PC-3 (cell line): Measurements from ENCODE around the gene KRTCAP2. TPM values are rescaled to one million over a fixed set of nuclear protein-coding genes. Genes with fewer than 3 reads are reported as not detected.

Source experiments
- ATAC-seq: fragments of 200-7000 bp; cut with Tn5 transposase; 2 replicates; pipeline ENCODE4 v1.9.1; 2020; ENCODE audit warnings: mild to moderate bottlenecking, moderate library complexity
- BruUV-seq: library from RNA; stranded (reverse); fragments of 400-500 nt; replicated peaks from 2 replicates; lab custom pipeline; 2021; lab: Mats Ljungman, UMichigan
- CTCF ChIA-PET: fragments of 300-600 bp; sonication (Branson Sonifier 250); formaldehyde crosslinking; loops from one replicate; lab custom pipeline; 2022; ENCODE audit warnings: antibody characterized with exemption; lab: Charles Lee
- POLR2A ChIA-PET: fragments of 300-600 bp; sonication (Branson Sonifier 250); formaldehyde crosslinking; loops from one replicate; lab custom pipeline; 2022; ENCODE audit warnings: antibody characterized with exemption; ENCODE audit not compliant: unreplicated experiment; lab: Charles Lee
- DNase-seq: peaks from one replicate; pipeline ENCODE4 v3.0.0-alpha.2; 2015
- H2AFZ ChIP-seq: fragments of 300-600 bp; sonication (generic); 2 replicates; pipeline ENCODE4 v1.6.0; 2016; ENCODE audit warnings: antibody characterized with exemption, low read length
- H3F3A ChIP-seq: fragments of 300-600 bp; sonication (generic); one replicate; pipeline ENCODE4 v1.6.0; 2017; ENCODE audit warnings: antibody characterized with exemption, low read length, control low read depth, mild to moderate bottlenecking; ENCODE audit not compliant: unreplicated experiment
- H3K27ac ChIP-seq: fragments of 300-600 bp; sonication (generic); 2 replicates; pipeline ENCODE4 v1.5.1; 2016; ENCODE audit warnings: mild to moderate bottlenecking, low read length
- H3K27me3 ChIP-seq: fragments of 300-600 bp; sonication (generic); 2 replicates; pipeline ENCODE4 v1.6.1; 2016; ENCODE audit warnings: low read length, mixed read lengths
- H3K36me3 ChIP-seq: fragments of 300-600 bp; sonication (generic); 2 replicates; pipeline ENCODE4 v1.6.1; 2016; ENCODE audit warnings: low read depth, mixed run types, low read length, mixed read lengths
- H3K4me1 ChIP-seq: fragments of 300-600 bp; sonication (generic); 2 replicates; pipeline ENCODE4 v1.5.1; 2016; ENCODE audit warnings: low read length; ENCODE audit not compliant: insufficient read depth
- H3K4me2 ChIP-seq: fragments of 300-600 bp; sonication (generic); 2 replicates; pipeline ENCODE4 v1.6.0; 2016; ENCODE audit warnings: low read length
- H3K4me3 ChIP-seq: fragments of 300-600 bp; sonication (generic); 2 replicates; pipeline ENCODE4 v1.5.1; 2016; ENCODE audit warnings: mild to moderate bottlenecking, low read length, mixed read lengths
- H3K79me2 ChIP-seq: fragments of 300-600 bp; sonication (generic); 2 replicates; pipeline ENCODE4 v1.6.1; 2017; ENCODE audit warnings: low read length, mixed read lengths
- H3K9ac ChIP-seq: fragments of 300-600 bp; sonication (generic); 2 replicates; pipeline ENCODE4 v1.6.0; 2016; ENCODE audit warnings: mild to moderate bottlenecking, low read length
- H3K9me2 ChIP-seq: fragments of 300-600 bp; sonication (generic); replicated peaks from 2 replicates; pipeline ENCODE4 v1.6.1; 2016; ENCODE audit warnings: mixed run types, low read length, mixed read lengths
- H3K9me3 ChIP-seq: fragments of 300-600 bp; sonication (generic); 2 replicates; pipeline ENCODE4 v1.6.1; 2016; ENCODE audit warnings: low read length, mixed read lengths
- H4K20me1 ChIP-seq: fragments of 300-600 bp; sonication (generic); 2 replicates; pipeline ENCODE4 v1.6.1; 2016; ENCODE audit warnings: low read length, mixed read lengths
- CTCF ChIP-seq: fragments of 300-600 bp; sonication (generic); conservative IDR thresholded peaks from 2 replicates; pipeline ENCODE4 v1.5.1; 2017; ENCODE audit warnings: antibody characterized with exemption, low read depth, mild to moderate bottlenecking, low read length
- EZH2 ChIP-seq: fragments of 300-600 bp; sonication (generic); IDR thresholded peaks from one replicate; pipeline ENCODE4 v1.6.1; 2017; ENCODE audit warnings: antibody characterized with exemption, mild to moderate bottlenecking, low read length; ENCODE audit not compliant: unreplicated experiment
- EZH2phosphoT487 ChIP-seq: fragments of 300-600 bp; sonication (generic); IDR thresholded peaks from 2 replicates; pipeline ENCODE4 v1.6.1; 2018; ENCODE audit warnings: mild to moderate bottlenecking, antibody characterized with exemption, low read length, borderline replicate concordance
- intact Hi-C: fragments of 100-400 bp; cut with micrococcal nuclease; formaldehyde crosslinking; loops from 2 replicates; pipeline ENCODE4 v1.9.0; 2023
- total RNA-seq: library from RNA; depleted of rRNA; stranded (reverse); fragments of >200 nt; gene quantifications from 2 replicates; pipeline ENCODE4 v1.2.3, GENCODE V29; 2014

The KRTCAP2 gene
- total RNA-seq, 1 experiment from 2014 or later = 241 TPM

DNA sequence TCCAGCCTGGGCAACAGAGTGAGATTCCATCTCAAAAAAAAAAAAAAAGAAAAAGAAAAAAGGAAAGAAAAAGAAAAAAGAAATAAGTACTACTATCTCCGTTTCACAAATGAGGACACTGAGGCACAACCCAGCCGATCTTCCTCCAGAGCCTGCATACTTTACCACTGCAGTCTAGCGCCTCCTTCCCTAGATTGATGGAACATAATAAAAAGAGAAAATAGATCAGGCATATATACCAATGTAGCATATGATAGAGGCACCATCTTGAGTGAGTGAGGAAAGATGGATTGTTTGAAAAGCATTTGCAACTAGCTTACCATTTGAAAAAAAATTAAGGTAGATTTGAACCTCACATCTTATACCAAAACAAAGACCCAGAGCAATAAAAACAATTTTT, 27.6 kb downstream of the KRTCAP2 start:
- Histone ChIP-seq H3K4me3 (no peak overlapping the region), H3K9me3 (no peaks in the 10 kb centered on the region), H3K79me2 (no peaks in the 10 kb centered on the region), H3K4me2 (no peak overlapping the region), H3K27me3 (no peaks in the 10 kb centered on the region), H3K9ac (no peak overlapping the region), H2AFZ (no peak overlapping the region), H4K20me1 (no peaks in the 10 kb centered on the region), H3K9me2 (no peaks in the 10 kb centered on the region), H3K4me1 (peaks cover 3% of the 10 kb centered on the region; the same call in 1 of the 2 replicates), H3F3A (no peaks in the 10 kb centered on the region), H3K27ac (no peak overlapping the region), H3K36me3 (no peaks in the 10 kb centered on the region)
- ChIA-PET CTCF (no interaction called here), POLR2A (no interaction called here)
- no peak for ATAC-seq
- intact Hi-C loops = no loop called here
- no peak for DNase-seq
- TF ChIP-seq CTCF (peak; percentile 30; the same call in 1 of the 2 replicates), EZH2 (no peak)
- BruUV-seq = no TSS peak

DNA sequence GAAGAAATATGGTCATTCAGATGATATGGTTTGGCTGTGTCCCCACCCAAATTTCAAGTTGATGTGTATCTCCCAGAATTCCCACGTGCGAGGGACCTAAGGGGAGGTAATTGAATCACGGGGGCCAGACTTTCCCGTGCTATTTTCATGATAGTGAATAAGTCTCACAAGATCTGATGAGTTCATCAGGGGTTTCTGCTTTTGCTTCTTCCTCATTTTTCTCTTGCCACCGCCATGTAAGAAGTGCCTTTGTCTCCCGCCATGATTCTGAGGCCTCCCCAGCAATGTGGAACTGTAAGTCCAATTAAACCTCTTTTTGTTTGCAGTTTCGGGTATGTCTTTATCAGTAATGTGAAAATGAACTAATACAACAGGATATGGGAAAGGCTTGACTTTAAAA, 31.4 kb downstream of the KRTCAP2 start:
- POLR2A ChIA-PET = no interaction called here
- intact Hi-C loops = no loop called here

DNA sequence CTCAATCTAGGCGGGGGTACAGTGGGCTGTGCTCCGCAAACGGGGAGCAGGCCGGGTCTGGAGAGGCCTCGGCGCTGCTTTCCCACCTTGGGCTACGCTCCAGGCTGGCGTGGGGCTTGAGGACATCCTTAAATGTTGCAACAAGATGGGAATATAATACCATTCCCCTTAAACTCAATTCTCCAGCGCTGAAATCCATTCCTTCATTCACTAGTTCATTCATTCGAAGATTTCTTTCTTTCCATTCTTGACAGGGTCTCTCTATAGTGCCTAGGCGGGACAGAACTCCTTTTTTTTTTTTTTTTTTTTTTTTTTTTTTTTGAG, 32.5 kb downstream of the KRTCAP2 start:
- no peaks in the 10 kb centered on the region for H4K20me1 ChIP-seq
- peaks cover 24% of the 10 kb centered on the region for H3K4me1 ChIP-seq
- H3K4me3 ChIP-seq = peak overlapping the region; percentile 74
- DNase-seq (no peak), ATAC-seq (no peak)
- peak overlapping the region; percentile 98 for H2AFZ ChIP-seq
- peak overlapping the region; percentile 94 for H3K4me2 ChIP-seq
- no peak overlapping the region for H3K27ac ChIP-seq
- H3K36me3 ChIP-seq = peaks cover 3% of the 10 kb centered on the region; the same call in 1 of the 2 replicates
- ChIA-PET CTCF (no interaction called here), POLR2A (no interaction called here)
- H3K9me3 ChIP-seq = no peaks in the 10 kb centered on the region
- H3K9ac ChIP-seq = peak overlapping the region; percentile 82
- no peaks in the 10 kb centered on the region for H3F3A ChIP-seq
- TF ChIP-seq EZH2 = no peak
- TF ChIP-seq CTCF = no peak
- no peak for TF ChIP-seq EZH2phosphoT487
- no peaks in the 10 kb centered on the region for H3K9me2 ChIP-seq
- no peaks in the 10 kb centered on the region for H3K27me3 ChIP-seq
- peaks cover 37% of the 10 kb centered on the region for H3K79me2 ChIP-seq
- BruUV-seq = no TSS peak
- intact Hi-C loops = no loop called here

More for the DNA sequence above, 31.4 kb downstream of the KRTCAP2 start:
- H3K4me3 ChIP-seq = no peak overlapping the region
- peaks cover 22% of the 10 kb centered on the region for H3K4me1 ChIP-seq
- TF ChIP-seq EZH2 (no peak), CTCF (no peak), EZH2phosphoT487 (no peak)
- H2AFZ ChIP-seq = no peak overlapping the region
- H3K27ac ChIP-seq = no peak overlapping the region
- H4K20me1 ChIP-seq = no peaks in the 10 kb centered on the region
- CTCF ChIA-PET = no interaction called here
- H3K9ac ChIP-seq = no peak overlapping the region
- no peaks in the 10 kb centered on the region for H3K27me3 ChIP-seq
- ATAC-seq (no peak), DNase-seq (no peak)
- H3K9me3 ChIP-seq = no peaks in the 10 kb centered on the region
- H3K36me3 ChIP-seq = peaks cover 3% of the 10 kb centered on the region; the same call in 1 of the 2 replicates
- peaks cover 34% of the 10 kb centered on the region for H3K79me2 ChIP-seq
- H3K4me2 ChIP-seq = no peak overlapping the region
- H3K9me2 ChIP-seq = no peaks in the 10 kb centered on the region
- BruUV-seq = no TSS peak
- H3F3A ChIP-seq = no peaks in the 10 kb centered on the region
